Measurements from ENCODE around the gene USP11.

DNA sequence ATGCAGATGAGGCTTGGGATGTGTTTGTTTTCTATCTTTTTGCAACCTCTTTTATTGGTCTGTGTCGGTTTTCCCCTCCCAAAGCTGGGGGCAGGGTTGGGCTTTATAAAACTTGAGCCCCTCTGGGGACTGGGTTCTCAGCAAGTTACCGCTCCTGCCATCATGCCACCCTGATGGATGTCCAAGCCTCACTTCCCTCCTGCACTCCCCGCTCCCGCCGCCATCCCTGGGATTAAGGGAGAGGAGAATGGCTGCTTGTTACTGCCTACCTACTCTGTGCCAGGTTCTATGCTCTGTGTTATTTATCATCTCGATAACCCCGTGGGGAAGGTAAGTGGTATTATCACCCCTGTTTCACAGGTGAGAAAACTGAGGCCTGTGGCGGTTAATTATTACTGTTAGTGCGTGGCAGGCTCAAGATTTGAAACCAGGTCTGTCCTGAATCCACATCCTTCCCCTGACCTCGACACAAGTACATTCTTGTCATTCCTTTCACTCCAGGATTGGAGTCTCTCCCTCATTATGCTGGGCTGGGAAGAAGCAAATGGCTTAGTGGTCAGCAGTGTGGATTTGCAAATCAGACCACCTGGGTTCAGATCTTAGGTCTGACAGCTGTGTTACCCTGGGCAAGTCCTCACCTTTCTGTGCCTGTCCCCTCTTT lies 34.7 kb upstream of the USP11 start:
- TF ChIP-seq, protein P1, sequence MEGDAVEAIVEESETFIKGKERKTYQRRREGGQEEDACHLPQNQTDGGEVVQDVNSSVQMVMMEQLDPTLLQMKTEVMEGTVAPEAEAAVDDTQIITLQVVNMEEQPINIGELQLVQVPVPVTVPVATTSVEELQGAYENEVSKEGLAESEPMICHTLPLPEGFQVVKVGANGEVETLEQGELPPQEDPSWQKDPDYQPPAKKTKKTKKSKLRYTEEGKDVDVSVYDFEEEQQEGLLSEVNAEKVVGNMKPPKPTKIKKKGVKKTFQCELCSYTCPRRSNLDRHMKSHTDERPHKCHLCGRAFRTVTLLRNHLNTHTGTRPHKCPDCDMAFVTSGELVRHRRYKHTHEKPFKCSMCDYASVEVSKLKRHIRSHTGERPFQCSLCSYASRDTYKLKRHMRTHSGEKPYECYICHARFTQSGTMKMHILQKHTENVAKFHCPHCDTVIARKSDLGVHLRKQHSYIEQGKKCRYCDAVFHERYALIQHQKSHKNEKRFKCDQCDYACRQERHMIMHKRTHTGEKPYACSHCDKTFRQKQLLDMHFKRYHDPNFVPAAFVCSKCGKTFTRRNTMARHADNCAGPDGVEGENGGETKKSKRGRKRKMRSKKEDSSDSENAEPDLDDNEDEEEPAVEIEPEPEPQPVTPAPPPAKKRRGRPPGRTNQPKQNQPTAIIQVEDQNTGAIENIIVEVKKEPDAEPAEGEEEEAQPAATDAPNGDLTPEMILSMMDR (IDR thresholded peaks at IDR 0.05) = no peak
- no peak for TF ChIP-seq POLR2A (IDR thresholded peaks at IDR 0.05)

All from testis (tissue), 2 donors.